GM12873 (cell line): ENCODE data around the gene ZCCHC8.

Source experiments
- CTCF ChIP-seq: IDR thresholded peaks from 2 replicates; pipeline ENCODE4 v1.5.1; 2012; ENCODE audit warnings: low read depth, mild to moderate bottlenecking, moderate library complexity, low read length, control low read depth; ENCODE audit not compliant: insufficient read depth; ENCODE audit errors: missing control alignments

The ZCCHC8 gene

GRCh38 chr12:122458105-122459035 lies 42.4 kb downstream of the ZCCHC8 start:
- TF ChIP-seq CTCF: no peak

GRCh38 chr12:122457627-122458026 lies 43.1 kb downstream of the ZCCHC8 start:
- TF ChIP-seq CTCF: no peak

- TF ChIP-seq CTCF: no peak
Observed at GRCh38 chr12:122454739-122455138, 46.0 kb downstream of the ZCCHC8 start.

GRCh38 chr12:122454250-122454721 lies 46.4 kb downstream of the ZCCHC8 start:
- no peak for TF ChIP-seq CTCF

- no peak for TF ChIP-seq CTCF
Observed at GRCh38 chr12:122452701-122453285, 47.9 kb downstream of the ZCCHC8 start.

- no peak for TF ChIP-seq CTCF
Observed at GRCh38 chr12:122449317-122449716, 51.4 kb downstream of the ZCCHC8 start.

- TF ChIP-seq CTCF: no peak
Observed at GRCh38 chr12:122437656-122438121, 63.0 kb downstream of the ZCCHC8 start.
